ENCODE data around the gene POLR1A.

DNA sequence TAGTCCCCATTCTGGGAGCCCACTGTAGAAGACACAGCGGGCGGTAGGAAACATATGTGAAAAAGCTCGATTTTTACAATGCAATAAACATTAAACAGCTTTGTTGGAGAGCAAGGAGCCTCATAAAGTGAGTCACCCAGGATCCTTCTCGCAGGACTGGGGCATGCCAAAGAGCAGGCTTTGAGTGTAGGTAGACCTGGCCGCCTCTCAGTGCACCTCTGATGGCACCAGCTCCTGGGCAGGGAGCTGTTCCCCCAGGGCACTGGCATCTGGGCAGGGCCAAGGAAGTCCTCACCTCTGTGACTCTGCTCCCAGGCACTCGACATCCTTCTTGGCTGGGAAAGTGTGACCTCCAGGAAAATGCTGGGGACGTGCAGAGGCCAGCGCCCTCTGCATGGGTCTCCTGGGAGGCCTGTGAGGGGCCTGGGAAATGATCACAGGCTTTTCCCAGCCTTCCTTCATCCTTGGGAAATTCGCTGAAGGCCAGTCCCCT lies 94.2 kb downstream of the POLR1A start:
- TF ChIP-seq BACH1 (IDR thresholded peaks at IDR 0.05; ENCODE audit: low read length) = no peak
- TF ChIP-seq, protein P1, sequence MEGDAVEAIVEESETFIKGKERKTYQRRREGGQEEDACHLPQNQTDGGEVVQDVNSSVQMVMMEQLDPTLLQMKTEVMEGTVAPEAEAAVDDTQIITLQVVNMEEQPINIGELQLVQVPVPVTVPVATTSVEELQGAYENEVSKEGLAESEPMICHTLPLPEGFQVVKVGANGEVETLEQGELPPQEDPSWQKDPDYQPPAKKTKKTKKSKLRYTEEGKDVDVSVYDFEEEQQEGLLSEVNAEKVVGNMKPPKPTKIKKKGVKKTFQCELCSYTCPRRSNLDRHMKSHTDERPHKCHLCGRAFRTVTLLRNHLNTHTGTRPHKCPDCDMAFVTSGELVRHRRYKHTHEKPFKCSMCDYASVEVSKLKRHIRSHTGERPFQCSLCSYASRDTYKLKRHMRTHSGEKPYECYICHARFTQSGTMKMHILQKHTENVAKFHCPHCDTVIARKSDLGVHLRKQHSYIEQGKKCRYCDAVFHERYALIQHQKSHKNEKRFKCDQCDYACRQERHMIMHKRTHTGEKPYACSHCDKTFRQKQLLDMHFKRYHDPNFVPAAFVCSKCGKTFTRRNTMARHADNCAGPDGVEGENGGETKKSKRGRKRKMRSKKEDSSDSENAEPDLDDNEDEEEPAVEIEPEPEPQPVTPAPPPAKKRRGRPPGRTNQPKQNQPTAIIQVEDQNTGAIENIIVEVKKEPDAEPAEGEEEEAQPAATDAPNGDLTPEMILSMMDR (IDR thresholded peaks at IDR 0.05; ENCODE audit: control extremely low read depth in 1 of 3, insufficient read depth in 1 of 3, low read depth in 1 of 3, low read length in 3 of 3) = no peak
- no peak for TF ChIP-seq NANOG (IDR thresholded peaks at IDR 0.05; ENCODE audit: insufficient read depth, low read depth, low read length, poor library complexity, severe bottlenecking)
- no peak for TF ChIP-seq RXRA (IDR thresholded peaks at IDR 0.05; ENCODE audit: insufficient read depth, low read depth, low read length)

Data from H1 (cell line).